ENCODE results near the gene FAM124A. TPM values are rescaled to one million over a fixed set of nuclear protein-coding genes. Genes with fewer than 3 reads are reported as not detected.

The FAM124A gene
- total RNA-seq, 1 donor from 2014 or later, result 1.8 TPM

- Mint-ChIP-seq H3K4me3 (ENCODE audit: unreplicated experiment) (no peak overlapping the region), H3K27me3 (ENCODE audit: unreplicated experiment) (peaks cover 3% of the 10 kb centered on the region), H3K9me3 (ENCODE audit: unreplicated experiment) (no peaks in the 10 kb centered on the region), H3K4me1 (ENCODE audit: unreplicated experiment) (no peaks in the 10 kb centered on the region), H3K36me3 (ENCODE audit: unreplicated experiment) (no peaks in the 10 kb centered on the region), H3K27ac (ENCODE audit: unreplicated experiment) (no peak overlapping the region)
- TF ChIP-seq CTCF (IDR thresholded peaks at IDR 0.05), result no peak
- no peak for DNase-seq (ENCODE audit: extremely low spot score, unreplicated experiment)
These were observed 107.4 kb downstream of the FAM124A start for GRCh38 chr13:51329606-51330005.

GRCh38 chr13:51330791-51331190, 108.6 kb downstream of the FAM124A start:
- no peaks in the 10 kb centered on the region for H3K4me1 Mint-ChIP-seq (ENCODE audit: unreplicated experiment)
- H3K36me3 Mint-ChIP-seq (ENCODE audit: unreplicated experiment), result no peaks in the 10 kb centered on the region
- H3K27me3 Mint-ChIP-seq (ENCODE audit: unreplicated experiment), result peaks cover 3% of the 10 kb centered on the region
- H3K4me3 Mint-ChIP-seq (ENCODE audit: unreplicated experiment), result no peak overlapping the region
- TF ChIP-seq CTCF (IDR thresholded peaks at IDR 0.05), result no peak
- no peak for DNase-seq (ENCODE audit: extremely low spot score, unreplicated experiment)
- H3K27ac Mint-ChIP-seq (ENCODE audit: unreplicated experiment), result no peak overlapping the region
- H3K9me3 Mint-ChIP-seq (ENCODE audit: unreplicated experiment), result no peaks in the 10 kb centered on the region

- no peaks in the 10 kb centered on the region for H3K9me3 Mint-ChIP-seq (ENCODE audit: unreplicated experiment)
- no peak overlapping the region for H3K4me3 Mint-ChIP-seq (ENCODE audit: unreplicated experiment)
- peaks cover 3% of the 10 kb centered on the region for H3K27me3 Mint-ChIP-seq (ENCODE audit: unreplicated experiment)
These were observed 109.2 kb downstream of the FAM124A start for GRCh38 chr13:51331354-51331861.

GRCh38 chr13:51332566-51333361, 110.6 kb downstream of the FAM124A start:
- H3K27ac Mint-ChIP-seq (ENCODE audit: unreplicated experiment), result no peak overlapping the region
- H3K9me3 Mint-ChIP-seq (ENCODE audit: unreplicated experiment), result no peaks in the 10 kb centered on the region
- no peak for TF ChIP-seq CTCF (IDR thresholded peaks at IDR 0.05)
- no peak overlapping the region for H3K4me3 Mint-ChIP-seq (ENCODE audit: unreplicated experiment)
- H3K27me3 Mint-ChIP-seq (ENCODE audit: unreplicated experiment), result peaks cover 3% of the 10 kb centered on the region
- DNase-seq (ENCODE audit: extremely low spot score, unreplicated experiment), result no peak
- no peaks in the 10 kb centered on the region for H3K4me1 Mint-ChIP-seq (ENCODE audit: unreplicated experiment)
- no peaks in the 10 kb centered on the region for H3K36me3 Mint-ChIP-seq (ENCODE audit: unreplicated experiment)

More at GRCh38 chr13:51331354-51331861, 109.2 kb downstream of the FAM124A start:
- no peak overlapping the region for H3K27ac Mint-ChIP-seq (ENCODE audit: unreplicated experiment)
- TF ChIP-seq CTCF (IDR thresholded peaks at IDR 0.05), result no peak
- no peak for DNase-seq (ENCODE audit: extremely low spot score, unreplicated experiment)
- H3K4me1 Mint-ChIP-seq (ENCODE audit: unreplicated experiment), result no peaks in the 10 kb centered on the region
- no peaks in the 10 kb centered on the region for H3K36me3 Mint-ChIP-seq (ENCODE audit: unreplicated experiment)

GRCh38 chr13:51333421-51333820, 111.2 kb downstream of the FAM124A start:
- Mint-ChIP-seq H3K9me3 (ENCODE audit: unreplicated experiment) (no peaks in the 10 kb centered on the region), H3K4me3 (ENCODE audit: unreplicated experiment) (no peak overlapping the region), H3K4me1 (ENCODE audit: unreplicated experiment) (no peaks in the 10 kb centered on the region), H3K27ac (ENCODE audit: unreplicated experiment) (no peak overlapping the region), H3K36me3 (ENCODE audit: unreplicated experiment) (no peaks in the 10 kb centered on the region), H3K27me3 (ENCODE audit: unreplicated experiment) (peaks cover 3% of the 10 kb centered on the region)
- DNase-seq (ENCODE audit: extremely low spot score, unreplicated experiment), result no peak
- TF ChIP-seq CTCF (IDR thresholded peaks at IDR 0.05), result no peak

All from osteocyte (in vitro differentiated cells).